GM18505 (cell line): ENCODE measurements around the gene PCBP2.
"Not testable (repeated sequence)": the region's sequence is repeated elsewhere in the genome, so short reads cannot be mapped to it uniquely, and the experiment has no call there.

Experiments
- ATAC-seq: cut with Tn5 transposase; IDR thresholded peaks from one replicate; pipeline ENCODE4 v1.9.1; 2021; ENCODE audit not compliant: unreplicated experiment
- POLR2A ChIP-seq: IDR thresholded peaks from 4 replicates; pipeline ENCODE4 v1.6.1; 2011; ENCODE audit warnings: borderline replicate concordance; ENCODE audit not compliant: insufficient read depth, insufficient read length; ENCODE audit errors: extremely low read depth

PCBP2 gene

DNA sequence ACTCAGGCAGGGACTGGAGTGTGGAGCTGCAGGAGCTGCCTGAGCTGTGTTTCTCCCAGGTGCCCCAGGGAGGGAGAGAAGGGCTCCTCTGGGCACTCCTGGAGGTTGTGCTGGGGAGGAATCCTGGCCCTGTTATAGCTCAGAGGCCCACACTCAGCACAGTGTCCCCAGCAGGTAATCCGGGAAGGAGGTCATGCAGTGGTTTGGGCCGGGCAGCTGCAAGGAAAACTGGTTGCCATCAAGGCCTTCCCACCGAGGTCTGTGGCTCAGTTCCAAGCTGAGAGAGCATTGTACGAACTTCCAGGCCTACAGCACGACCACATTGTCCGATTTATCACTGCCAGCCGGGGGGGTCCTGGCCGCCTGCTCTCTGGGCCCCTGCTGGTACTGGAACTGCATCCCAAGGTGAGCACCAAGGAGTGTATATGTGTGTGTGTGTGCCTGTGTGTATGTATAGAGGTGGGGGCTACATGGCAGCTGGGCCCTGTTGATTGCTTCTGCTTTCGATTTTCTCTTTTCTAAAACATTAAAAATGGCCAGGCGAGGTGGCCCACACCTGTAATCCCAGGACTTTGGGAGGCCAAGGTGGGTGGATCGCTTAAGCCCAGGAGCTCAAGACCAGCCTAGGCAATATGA, 26.3 kb upstream of the PCBP2 start:
- no peak for ATAC-seq
- TF ChIP-seq POLR2A = no peak

DNA sequence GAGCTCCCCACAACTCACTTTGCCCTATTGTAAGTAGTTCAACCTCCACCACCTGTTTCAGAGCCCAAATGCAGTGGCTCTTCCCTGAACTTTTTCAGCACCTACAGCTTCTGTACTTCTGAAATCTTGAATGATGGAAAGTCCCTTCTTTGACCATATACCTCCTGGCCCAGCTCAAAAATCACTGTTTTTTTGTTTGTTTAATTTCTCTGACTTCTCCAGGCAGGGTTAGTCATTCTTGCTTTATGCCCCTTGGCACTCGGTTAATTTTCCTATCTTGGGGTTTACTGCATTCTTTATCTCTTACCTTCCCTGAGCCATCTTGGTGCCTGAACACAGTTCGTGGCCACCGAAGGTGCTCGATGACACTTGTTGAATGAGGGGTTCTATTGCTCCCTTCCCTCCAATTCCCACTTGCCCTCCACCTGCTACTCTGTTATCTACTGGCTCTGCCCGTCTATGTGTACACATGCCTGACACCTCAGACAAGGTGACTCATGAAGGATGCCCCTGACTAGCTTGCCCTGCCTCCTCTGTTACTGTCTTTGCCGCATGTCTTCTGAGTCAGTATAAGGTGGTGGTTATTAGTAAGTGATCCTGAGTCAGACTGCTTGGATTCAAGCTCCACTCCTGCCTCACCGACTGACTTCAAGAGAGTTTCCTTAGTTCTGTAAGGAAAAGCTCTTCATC, 23.9 kb upstream of the PCBP2 start:
- no peak for ATAC-seq

DNA sequence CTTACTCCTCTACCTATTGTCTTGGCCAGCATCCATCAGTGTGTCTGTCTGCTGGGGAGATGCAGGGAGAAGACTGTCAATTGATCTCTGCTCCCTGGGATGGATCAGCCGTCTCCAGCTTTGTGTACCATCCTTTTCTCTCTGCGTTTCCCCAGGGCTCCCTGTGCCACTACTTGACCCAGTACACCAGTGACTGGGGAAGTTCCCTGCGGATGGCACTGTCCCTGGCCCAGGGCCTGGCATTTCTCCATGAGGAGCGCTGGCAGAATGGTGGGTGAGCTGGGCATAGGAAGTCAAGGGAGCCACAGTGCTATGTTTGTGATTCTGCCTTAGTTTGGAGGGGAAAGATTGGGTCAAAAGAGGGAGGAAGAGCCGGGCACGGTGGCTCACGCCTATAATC, 23.2 kb upstream of the PCBP2 start:
- no peak for TF ChIP-seq POLR2A
- no peak for ATAC-seq

More for the DNA sequence above, 23.9 kb upstream of the PCBP2 start:
- TF ChIP-seq POLR2A = no peak

DNA sequence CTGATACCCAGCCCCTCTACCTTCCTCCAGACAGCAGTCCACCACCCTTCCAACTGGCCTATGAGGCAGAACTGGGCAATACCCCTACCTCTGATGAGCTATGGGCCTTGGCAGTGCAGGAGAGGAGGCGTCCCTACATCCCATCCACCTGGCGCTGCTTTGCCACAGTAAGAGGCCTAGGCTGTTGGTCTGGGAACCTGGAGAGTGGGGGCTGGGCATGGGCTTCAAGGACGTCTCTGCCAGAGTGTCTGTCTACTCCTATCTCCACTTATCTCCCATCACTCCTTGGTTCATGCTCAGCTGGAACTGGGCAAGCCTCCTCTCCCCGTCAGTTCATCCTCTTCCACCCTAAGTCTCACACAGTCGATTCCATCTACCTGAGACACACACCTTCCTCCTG, 21.8 kb upstream of the PCBP2 start:
- ATAC-seq = no peak
- no peak for TF ChIP-seq POLR2A

DNA sequence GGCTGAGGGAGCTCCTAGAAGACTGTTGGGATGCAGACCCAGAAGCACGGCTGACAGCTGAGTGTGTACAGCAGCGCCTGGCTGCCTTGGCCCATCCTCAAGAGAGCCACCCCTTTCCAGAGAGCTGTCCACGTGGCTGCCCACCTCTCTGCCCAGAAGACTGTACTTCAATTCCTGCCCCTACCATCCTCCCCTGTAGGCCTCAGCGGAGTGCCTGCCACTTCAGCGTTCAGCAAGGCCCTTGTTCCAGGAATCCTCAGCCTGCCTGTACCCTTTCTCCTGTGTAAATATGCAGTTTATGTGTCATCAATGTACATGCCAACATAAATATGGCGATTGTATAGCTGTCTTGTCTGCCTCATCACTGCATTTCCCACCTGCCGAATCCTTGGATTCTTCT, 20.7 kb upstream of the PCBP2 start:
- no peak for TF ChIP-seq POLR2A
- ATAC-seq = no peak

DNA sequence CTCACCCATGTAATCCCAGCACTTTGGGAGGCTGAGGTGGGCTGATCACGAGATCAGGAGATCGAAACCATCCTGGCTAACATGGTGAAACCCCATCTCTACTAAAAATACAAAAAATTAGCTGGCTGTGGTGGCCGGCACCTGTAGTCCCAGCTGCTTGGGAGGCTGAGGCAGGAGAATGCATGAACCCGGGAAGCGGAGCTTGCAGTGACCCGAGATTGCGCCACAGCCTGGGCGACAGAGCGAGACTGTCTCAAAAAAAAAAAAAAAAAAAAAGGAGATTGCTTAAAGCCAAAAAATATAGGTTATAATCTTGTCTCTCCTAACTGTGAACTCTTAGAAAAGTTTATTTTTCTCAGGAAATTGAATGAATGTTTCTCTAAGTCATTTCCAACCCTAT, 16.6 kb upstream of the PCBP2 start:
- not testable (repeated sequence) for ATAC-seq

DNA sequence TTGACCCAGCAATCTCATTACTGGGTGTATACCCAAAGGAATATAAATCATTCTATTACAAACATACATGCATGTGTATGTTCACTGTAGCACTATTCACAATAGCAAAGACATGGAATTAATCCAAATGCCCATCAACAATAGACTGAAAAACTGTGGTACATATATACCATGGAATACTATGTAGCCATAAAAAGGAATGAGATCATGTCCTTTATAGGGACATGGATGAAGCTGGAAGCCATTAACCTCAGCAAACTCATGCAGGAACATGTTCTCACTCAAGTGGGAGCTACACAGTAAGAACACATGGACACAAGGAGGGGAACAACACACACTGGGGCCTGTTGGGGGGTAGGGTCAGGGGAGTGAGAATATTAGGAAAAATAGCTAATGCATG, 12.3 kb upstream of the PCBP2 start:
- ATAC-seq = not testable (repeated sequence)

DNA sequence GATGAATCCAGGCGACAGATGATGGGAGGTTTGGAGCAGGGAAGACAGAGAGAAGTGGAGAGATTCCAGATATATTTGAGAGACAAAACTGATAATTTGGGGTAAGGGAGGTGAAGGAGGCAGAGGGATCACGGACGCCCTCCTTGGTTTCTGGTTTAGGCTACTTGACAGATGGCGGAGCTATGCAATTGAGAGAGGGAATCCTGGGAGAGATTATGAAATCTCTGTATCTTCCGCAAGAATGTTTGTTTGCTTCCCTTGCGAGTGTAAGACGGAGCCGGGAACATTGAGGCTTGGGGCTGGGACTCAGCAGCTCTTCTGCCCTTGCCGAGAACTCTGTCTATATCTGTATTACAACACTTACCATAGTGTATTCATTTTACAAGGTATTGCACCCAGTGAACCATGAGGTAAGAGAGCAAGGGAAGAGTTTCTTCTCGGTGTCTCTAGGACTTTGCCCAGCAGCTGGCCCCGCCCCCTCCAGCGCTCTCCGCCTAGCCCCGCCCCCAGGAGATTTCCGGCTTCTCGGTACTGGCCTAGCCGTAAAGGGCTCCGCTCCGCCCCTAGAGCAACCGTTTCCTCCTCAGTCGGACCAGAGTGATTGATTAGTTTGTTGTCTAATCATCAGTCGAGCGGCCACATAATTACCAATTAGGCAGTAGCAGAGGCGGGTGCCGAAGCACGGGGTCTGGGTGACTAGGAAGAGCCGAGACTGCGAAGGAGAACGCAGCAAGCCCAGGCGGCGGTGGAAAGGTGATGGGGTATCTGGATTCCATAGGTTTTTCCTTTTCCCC, 10.7 kb upstream of the PCBP2 start, which contains the start of gene PRR13:
TSS of gene PRR13 (plus strand) at position 695 of the 794 bp plus-strand sequence. CDS start 981 bp downstream, outside the sequence.
- TF ChIP-seq POLR2A = peak; percentile 99
- ATAC-seq = peak; percentile 97

DNA sequence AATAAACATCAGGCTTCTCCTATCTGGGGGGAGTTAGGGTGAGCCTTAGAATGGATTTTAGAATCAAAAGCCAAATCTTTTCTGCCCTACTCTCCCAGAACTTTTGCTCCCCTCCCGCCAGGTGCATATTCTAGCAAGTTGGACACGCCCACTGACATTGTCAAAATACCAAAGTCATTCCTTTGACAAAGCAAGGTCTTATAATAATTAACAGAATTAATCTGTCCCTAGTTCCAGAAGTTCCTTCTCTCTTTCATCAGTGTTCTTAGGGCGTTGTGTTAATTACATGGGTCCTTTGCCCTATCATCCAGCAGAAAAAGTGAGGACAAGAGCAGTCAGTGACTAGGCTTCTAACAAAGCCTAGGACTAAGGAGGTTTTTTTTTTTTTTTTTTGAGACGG, 7.9 kb upstream of the PCBP2 start:
- ATAC-seq = no peak
- no peak for TF ChIP-seq POLR2A

DNA sequence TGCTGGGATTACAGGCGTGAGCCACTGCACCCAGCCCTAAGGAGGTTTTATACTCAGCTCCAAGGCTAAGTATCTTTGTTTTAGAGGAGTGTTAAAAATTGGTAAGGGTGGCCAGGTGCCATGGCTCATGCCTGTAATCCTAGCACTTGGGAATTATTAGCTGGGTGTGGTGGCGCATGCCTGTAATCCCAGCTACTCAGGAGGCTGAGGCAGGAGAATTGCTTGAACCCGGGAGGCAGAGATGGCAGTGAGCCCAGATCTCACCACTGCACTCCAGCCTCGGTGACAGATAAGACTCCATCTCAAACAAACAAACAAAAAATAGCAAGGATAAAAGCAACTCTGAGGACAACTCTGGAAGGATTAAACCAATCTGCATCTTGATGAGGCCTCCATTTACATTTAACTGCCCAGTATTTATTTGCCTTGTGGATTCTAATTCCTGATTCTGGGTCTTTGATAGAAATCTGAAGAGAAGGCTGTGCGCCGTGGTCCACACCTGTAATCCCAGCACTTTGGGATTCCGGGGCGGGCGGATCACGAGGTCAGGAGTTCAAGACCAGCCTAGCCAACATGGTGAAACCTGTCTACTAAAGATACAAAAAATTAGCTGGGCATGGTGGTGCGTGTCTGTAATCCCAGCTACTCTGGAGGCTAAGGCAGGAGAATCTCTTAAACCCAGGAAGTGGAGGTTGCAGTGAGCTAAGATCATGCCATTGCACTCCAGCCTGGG, 7.1 kb upstream of the PCBP2 start:
- ATAC-seq = not testable (repeated sequence)

DNA sequence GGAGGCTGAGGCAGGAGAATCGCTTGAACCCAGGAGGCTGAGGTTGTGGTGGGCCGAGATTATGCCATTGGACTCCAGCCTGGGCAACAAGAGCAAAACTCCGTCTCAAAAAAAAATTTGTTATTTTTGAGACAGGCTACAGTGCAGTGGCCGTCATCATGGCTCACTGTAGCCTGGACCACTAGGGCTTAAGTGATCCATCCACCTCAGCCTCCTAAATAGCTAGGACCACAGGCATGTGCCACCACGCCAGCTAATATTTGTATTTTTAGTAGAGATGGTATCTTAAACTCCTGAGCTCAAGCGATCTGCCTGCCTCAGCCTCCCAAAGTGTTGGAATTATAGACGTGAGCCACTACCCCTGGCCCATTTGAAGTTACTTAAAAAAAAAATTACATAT, 966 bp upstream of the PCBP2 start:
- no peak for ATAC-seq
- no peak for TF ChIP-seq POLR2A

DNA sequence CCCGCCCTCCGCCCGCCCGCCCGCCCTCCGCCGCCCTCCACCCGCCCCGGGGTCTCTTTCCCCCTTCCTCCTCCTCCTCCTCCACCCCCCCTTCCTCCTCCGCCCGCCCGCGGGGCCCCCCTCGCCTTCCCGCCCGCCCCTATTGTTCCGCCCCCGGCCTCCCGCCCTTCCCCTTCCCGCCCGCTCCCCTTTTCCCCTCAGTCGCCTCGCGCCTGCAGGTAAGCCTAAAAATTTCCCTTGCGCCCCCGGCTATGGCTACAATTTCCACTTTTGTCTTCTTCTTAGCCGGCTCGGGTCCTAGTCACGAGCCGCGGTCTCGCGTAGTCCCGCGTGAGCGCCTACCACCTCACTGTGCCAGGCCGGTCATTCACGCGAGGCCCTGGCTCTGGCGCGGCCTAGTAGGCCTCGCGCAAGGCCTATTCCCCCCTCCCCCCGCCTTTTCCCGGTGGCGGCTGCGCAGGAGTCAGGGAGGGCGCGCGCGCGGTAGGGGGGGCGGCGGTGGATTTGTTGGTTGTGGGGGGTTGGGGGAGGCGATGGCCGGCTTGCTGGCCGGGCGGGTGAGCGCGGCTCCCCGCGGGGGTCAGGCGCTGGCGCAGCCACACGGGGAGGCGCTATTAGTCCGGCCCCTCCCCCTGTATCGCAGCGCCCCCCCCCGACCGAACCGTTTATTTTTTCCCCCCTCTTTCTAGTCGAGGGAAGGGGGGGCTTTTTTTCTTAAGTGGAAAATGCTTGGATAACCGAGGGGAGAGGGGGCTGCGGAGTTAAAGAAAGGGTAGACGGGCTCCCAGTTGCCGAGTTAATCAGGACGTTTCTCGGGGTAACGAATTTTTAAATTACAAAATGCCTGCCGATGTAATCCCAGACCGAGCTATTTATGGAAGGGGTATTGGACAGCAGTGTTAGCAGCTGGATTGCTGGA, 516 bp downstream of the PCBP2 start:
- ATAC-seq = peak; percentile 27
- TF ChIP-seq POLR2A = peak; percentile 56
